Neural progenitor cell (in vitro differentiated cells): Measurements from ENCODE around the gene HEXB. TPM values are rescaled to one million over a fixed set of nuclear protein-coding genes. Genes with fewer than 3 reads are reported as not detected.
A peak's percentile ranks its signal among the peaks of the same experiment; 100 is the strongest.

Experiments
- DNase-seq: peaks from one replicate; pipeline ENCODE4 v3.0.0-alpha.2; 2016; ENCODE audit warnings: low spot score
- H2AFZ ChIP-seq: fragments of 200-600 bp; sonication (generic); replicated peaks from 2 replicates; pipeline ENCODE4 v1.6.1; 2016; ENCODE audit warnings: antibody characterized with exemption
- H3F3A ChIP-seq: fragments of 200-600 bp; sonication (generic); 2 replicates; pipeline ENCODE4 v1.6.1; 2016; ENCODE audit warnings: antibody characterized with exemption, low read depth
- H3K27ac ChIP-seq: fragments of 200-600 bp; sonication (generic); 2 replicates; pipeline ENCODE4 v1.5.1; 2016; ENCODE audit warnings: mild to moderate bottlenecking
- H3K27me3 ChIP-seq: fragments of 200-600 bp; sonication (generic); 2 replicates; pipeline ENCODE4 v1.6.1; 2016; ENCODE audit warnings: mild to moderate bottlenecking, moderate library complexity
- H3K36me3 ChIP-seq: fragments of 200-600 bp; sonication (generic); 2 replicates; pipeline ENCODE4 v1.5.1; 2016
- H3K4me1 ChIP-seq: fragments of 200-600 bp; sonication (generic); 2 replicates; pipeline ENCODE4 v1.6.1; 2016; ENCODE audit warnings: mixed run types
- H3K4me2 ChIP-seq: fragments of 200-600 bp; sonication (generic); 2 replicates; pipeline ENCODE4 v1.6.1; 2016
- H3K4me3 ChIP-seq: fragments of 200-600 bp; sonication (generic); 2 replicates; pipeline ENCODE4 v1.5.1; 2016
- H3K79me2 ChIP-seq: fragments of 200-600 bp; sonication (generic); 2 replicates; pipeline ENCODE4 v1.6.1; 2016; ENCODE audit warnings: low read depth
- H3K9ac ChIP-seq: fragments of 200-600 bp; sonication (generic); 2 replicates; pipeline ENCODE4 v1.6.1; 2016
- H3K9me3 ChIP-seq: fragments of 200-600 bp; sonication (generic); 2 replicates; pipeline ENCODE4 v1.5.1; 2016; ENCODE audit warnings: low read depth
- H4K20me1 ChIP-seq: fragments of 200-600 bp; sonication (generic); 2 replicates; pipeline ENCODE4 v1.6.1; 2016; ENCODE audit warnings: low read depth
- H3K27ac Mint-ChIP-seq: 3 replicates; pipeline ENCODE4 v1.8.0; 2021; ENCODE audit warnings: mixed read lengths
- H3K27me3 Mint-ChIP-seq: 2 replicates; pipeline ENCODE4 v1.8.0; 2022; ENCODE audit warnings: low read depth, mild to moderate bottlenecking, inconsistent platforms, moderate library complexity, mixed read lengths; ENCODE audit not compliant: insufficient read depth
- H3K36me3 Mint-ChIP-seq: 3 replicates; pipeline ENCODE4 v1.8.0; 2021; ENCODE audit warnings: mixed read lengths
- H3K4me1 Mint-ChIP-seq: 3 replicates; pipeline ENCODE4 v1.8.0; 2021; ENCODE audit warnings: mixed read lengths
- H3K4me3 Mint-ChIP-seq: 3 replicates; pipeline ENCODE4 v1.8.0; 2021; ENCODE audit warnings: mild to moderate bottlenecking, moderate library complexity, mixed read lengths
- H3K9me3 Mint-ChIP-seq: 3 replicates; pipeline ENCODE4 v1.8.0; 2020; ENCODE audit warnings: mixed read lengths
- CTCF ChIP-seq: fragments of 200-600 bp; sonication (generic); IDR thresholded peaks from 2 replicates; pipeline ENCODE4 v1.5.1; 2017; ENCODE audit warnings: antibody characterized with exemption, mild to moderate bottlenecking
- EZH2 ChIP-seq: fragments of 200-600 bp; sonication (generic); IDR thresholded peaks from 2 replicates; pipeline ENCODE4 v1.6.1; 2017; ENCODE audit warnings: antibody characterized with exemption, mild to moderate bottlenecking, moderate library complexity
- EZH2phosphoT487 ChIP-seq: fragments of 200-600 bp; sonication (generic); IDR thresholded peaks from 2 replicates; pipeline ENCODE4 v1.6.1; 2017; ENCODE audit warnings: antibody characterized with exemption
- total RNA-seq: library from RNA; depleted of rRNA; stranded (reverse); fragments of >200 nt; gene quantifications from 2 replicates; pipeline ENCODE4 v1.2.3, GENCODE V29; 2015; ENCODE audit warnings: low replicate concordance

Gene HEXB
- 56.3 and 65.6 TPM in 2 replicates for total RNA-seq

- Histone ChIP-seq H3K27me3 (no peaks in the 10 kb centered on the region), H3K27ac (no peak within 1 kb of the TSS), H4K20me1 (no peaks in the 10 kb centered on the region), H3K36me3 (no peaks in the 10 kb centered on the region), H2AFZ (peak within 1 kb of the TSS; percentile 93), H3K4me2 (peak within 1 kb of the TSS; percentile 94), H3K4me1 (peaks cover 8% of the 10 kb centered on the region), H3K79me2 (no peaks in the 10 kb centered on the region), H3F3A (peaks cover 9% of the 10 kb centered on the region), H3K4me3 (peak within 1 kb of the TSS; percentile 80), H3K9me3 (no peaks in the 10 kb centered on the region), H3K9ac (peak within 1 kb of the TSS; percentile 50)
- no peak for TF ChIP-seq EZH2phosphoT487
- peak; percentile 17 for TF ChIP-seq CTCF
- TF ChIP-seq EZH2, result no peak
- H3K36me3 Mint-ChIP-seq, result no peaks in the 10 kb centered on the region
- peak within 1 kb of the TSS; percentile 82 for H3K4me3 Mint-ChIP-seq
- H3K4me1 Mint-ChIP-seq, result peaks cover 10% of the 10 kb centered on the region
- peak within 1 kb of the TSS; percentile 58 for H3K27ac Mint-ChIP-seq
- H3K9me3 Mint-ChIP-seq, result no peaks in the 10 kb centered on the region
- DNase-seq, result peak; percentile 90
- peaks cover 7% of the 10 kb centered on the region for H3K27me3 Mint-ChIP-seq
These were observed at the start of gene HEXB for GRCh38 chr5:74684900-74685851. TSS of gene HEXB (plus strand) at chr5:74685233. CDS start at chr5:74685261, 28 bp downstream.

- H3K4me2 ChIP-seq, result peak overlapping the region; percentile 91
These were observed 48.9 kb upstream of the HEXB start for GRCh38 chr5:74636149-74636548.

GRCh38 chr5:74636552-74636951, 48.5 kb upstream of the HEXB start:
- Mint-ChIP-seq H3K4me1 (peaks cover 73% of the 10 kb centered on the region), H3K9me3 (no peaks in the 10 kb centered on the region)
- peaks cover 35% of the 10 kb centered on the region for H3K4me1 ChIP-seq

More at GRCh38 chr5:74636149-74636548, 48.9 kb upstream of the HEXB start:
- H3K27ac Mint-ChIP-seq, result no peak overlapping the region
- Histone ChIP-seq H3K4me1 (peaks cover 38% of the 10 kb centered on the region), H3K36me3 (peaks cover 6% of the 10 kb centered on the region), H3K79me2 (peaks cover 93% of the 10 kb centered on the region), H4K20me1 (peaks cover 91% of the 10 kb centered on the region), H3K27ac (no peak overlapping the region), H3K9me3 (no peaks in the 10 kb centered on the region), H3K9ac (no peak overlapping the region), H3F3A (peaks cover 34% of the 10 kb centered on the region), H2AFZ (no peak overlapping the region), H3K4me3 (no peak overlapping the region), H3K27me3 (no peaks in the 10 kb centered on the region)
- H3K36me3 Mint-ChIP-seq, result peaks cover 41% of the 10 kb centered on the region
- no peaks in the 10 kb centered on the region for H3K27me3 Mint-ChIP-seq
- no peak for DNase-seq
- no peaks in the 10 kb centered on the region for H3K9me3 Mint-ChIP-seq
- H3K4me1 Mint-ChIP-seq, result peaks cover 74% of the 10 kb centered on the region
- no peak overlapping the region for H3K4me3 Mint-ChIP-seq
- no peak for TF ChIP-seq EZH2
- TF ChIP-seq EZH2phosphoT487, result no peak
- no peak for TF ChIP-seq CTCF

More at GRCh38 chr5:74636552-74636951, 48.5 kb upstream of the HEXB start:
- Histone ChIP-seq H3F3A (peaks cover 34% of the 10 kb centered on the region), H3K27me3 (no peaks in the 10 kb centered on the region), H4K20me1 (peaks cover 87% of the 10 kb centered on the region), H3K79me2 (peaks cover 89% of the 10 kb centered on the region), H3K9me3 (no peaks in the 10 kb centered on the region), H3K27ac (no peak overlapping the region), H3K9ac (no peak overlapping the region), H3K4me3 (no peak overlapping the region), H3K36me3 (peaks cover 6% of the 10 kb centered on the region), H3K4me2 (peak overlapping the region; percentile 91), H2AFZ (no peak overlapping the region)
- Mint-ChIP-seq H3K27ac (no peak overlapping the region), H3K27me3 (no peaks in the 10 kb centered on the region), H3K36me3 (peaks cover 40% of the 10 kb centered on the region), H3K4me3 (peak overlapping the region; percentile 16)
- no peak for DNase-seq
- no peak for TF ChIP-seq EZH2phosphoT487
